Measurements from ENCODE around the gene PARD6A.

DNA sequence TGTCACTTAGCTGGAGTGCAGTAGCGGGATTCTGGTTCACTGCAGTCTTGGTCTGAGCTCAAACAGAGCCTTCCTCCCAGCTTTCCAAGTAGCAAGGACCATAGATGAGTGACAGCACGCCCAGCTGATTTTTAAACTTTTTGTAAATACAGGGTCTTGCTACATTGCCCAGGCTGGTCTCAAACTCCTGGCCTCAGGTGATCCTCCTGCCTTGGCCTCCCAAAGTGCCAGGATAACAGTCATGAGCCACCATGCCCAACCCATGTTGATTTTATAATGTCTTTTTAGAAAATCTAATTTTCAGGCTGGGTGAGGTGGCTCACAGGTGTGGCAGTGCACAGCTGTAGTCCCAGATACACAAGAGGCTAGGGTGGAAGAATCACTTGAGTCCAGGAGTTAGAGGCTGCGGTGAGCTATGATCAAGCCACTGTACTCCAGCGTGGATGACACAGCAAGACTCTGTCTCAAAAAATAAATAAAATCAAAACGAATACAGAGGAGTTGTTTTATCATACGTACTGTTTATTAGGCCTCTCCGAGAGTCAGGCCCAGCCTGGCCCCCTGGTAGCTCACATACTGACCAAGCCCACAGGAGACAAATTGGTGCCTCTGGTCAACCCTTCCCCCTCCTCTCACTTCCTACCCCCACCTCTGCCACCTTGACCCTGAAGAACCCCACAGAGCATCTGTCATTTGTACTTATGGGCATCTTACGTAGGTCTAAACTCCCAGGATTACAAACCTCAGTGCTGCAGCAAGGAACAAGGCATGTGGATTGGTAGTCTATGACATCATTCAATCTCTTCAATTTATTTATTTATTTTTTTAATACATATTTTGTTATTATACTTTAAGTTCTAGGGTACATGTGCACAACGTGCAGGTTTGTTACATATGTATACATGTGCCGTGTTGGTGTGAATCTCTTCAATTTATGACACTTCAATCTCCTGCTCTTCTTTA, 19.5 kb downstream of the PARD6A start:
- no peak for TF ChIP-seq POLR2A (IDR thresholded peaks at IDR 0.05; ENCODE audit: low read depth, low read length)
- no peak for TF ChIP-seq POLR2AphosphoS5 (IDR thresholded peaks at IDR 0.05; ENCODE audit: low read depth, low read length)
- TF ChIP-seq TAF1 (IDR thresholded peaks at IDR 0.05; ENCODE audit: borderline replicate concordance, low read depth, low read length): no peak

All from GM12892 (cell line).